GM23338 (cell line): ENCODE data around the gene MSANTD1. TPM values are rescaled to one million over a fixed set of nuclear protein-coding genes. Genes with fewer than 3 reads are reported as not detected.

Experiments used
- ATAC-seq: fragments of 200-7000 bp; cut with Tn5 transposase; 3 replicates; pipeline ENCODE4 v1.9.1; 2020
- DNase-seq: peaks from one replicate; pipeline ENCODE4 v3.0.0-alpha.2; 2015; ENCODE audit warnings: low spot score
- H2AFZ ChIP-seq: fragments of 200-600 bp; sonication (generic); 2 replicates; pipeline ENCODE4 v1.8.0; 2016; ENCODE audit warnings: antibody characterized with exemption, mild to moderate bottlenecking, moderate library complexity
- H3F3A ChIP-seq: fragments of 200-600 bp; sonication (generic); replicated peaks from 2 replicates; pipeline ENCODE4 v1.8.0; 2017; ENCODE audit warnings: antibody characterized with exemption, mixed run types, low read depth
- H3K27ac ChIP-seq: fragments of 200-600 bp; sonication (generic); 2 replicates; pipeline ENCODE4 v1.6.1; 2016; ENCODE audit warnings: low read depth
- H3K27me3 ChIP-seq: fragments of 200-600 bp; sonication (generic); 2 replicates; pipeline ENCODE4 v1.8.0; 2016; ENCODE audit warnings: mild to moderate bottlenecking, mixed run types, moderate library complexity; ENCODE audit not compliant: insufficient read depth
- H3K36me3 ChIP-seq: fragments of 200-600 bp; sonication (generic); 2 replicates; pipeline ENCODE4 v1.8.0; 2016; ENCODE audit warnings: mild to moderate bottlenecking; ENCODE audit not compliant: insufficient read depth
- H3K4me1 ChIP-seq: fragments of 200-600 bp; sonication (generic); 2 replicates; pipeline ENCODE4 v1.8.0; 2016; ENCODE audit warnings: mild to moderate bottlenecking, moderate library complexity; ENCODE audit not compliant: insufficient read depth
- H3K4me2 ChIP-seq: fragments of 200-600 bp; sonication (generic); 2 replicates; pipeline ENCODE4 v1.7.1; 2017; ENCODE audit warnings: mixed run types
- H3K4me3 ChIP-seq: fragments of 200-600 bp; sonication (generic); 2 replicates; pipeline ENCODE4 v1.6.1; 2016; ENCODE audit warnings: mixed run types
- H3K79me2 ChIP-seq: fragments of 200-600 bp; sonication (generic); replicated peaks from 2 replicates; pipeline ENCODE4 v1.8.0; 2017; ENCODE audit warnings: mild to moderate bottlenecking; ENCODE audit not compliant: insufficient read depth
- H3K9me2 ChIP-seq: fragments of 200-600 bp; sonication (generic); 2 replicates; pipeline ENCODE4 v1.8.0; 2017; ENCODE audit not compliant: insufficient read depth
- H4K20me1 ChIP-seq: fragments of 200-600 bp; sonication (generic); replicated peaks from 2 replicates; pipeline ENCODE4 v1.8.0; 2017; ENCODE audit warnings: mild to moderate bottlenecking; ENCODE audit not compliant: insufficient read depth
- H3K27ac Mint-ChIP-seq: 2 replicates; pipeline ENCODE4 v1.8.0; 2020; ENCODE audit warnings: inconsistent platforms, mild to moderate bottlenecking, moderate library complexity, mixed read lengths
- H3K27me3 Mint-ChIP-seq: 3 replicates; pipeline ENCODE4 v1.8.0; 2022; ENCODE audit warnings: low read depth, mild to moderate bottlenecking, moderate library complexity, mixed read lengths, inconsistent platforms; ENCODE audit not compliant: insufficient read depth, poor library complexity
- H3K36me3 Mint-ChIP-seq: 3 replicates; pipeline ENCODE4 v1.8.0; 2021; ENCODE audit warnings: low read depth, mild to moderate bottlenecking, inconsistent platforms, moderate library complexity, mixed read lengths
- H3K4me1 Mint-ChIP-seq: 3 replicates; pipeline ENCODE4 v1.8.0; 2020; ENCODE audit warnings: mild to moderate bottlenecking, inconsistent platforms, mixed read lengths
- H3K4me3 Mint-ChIP-seq: 3 replicates; pipeline ENCODE4 v1.8.0; 2021; ENCODE audit warnings: moderate library complexity, mild to moderate bottlenecking, inconsistent platforms, mixed read lengths
- H3K9me3 Mint-ChIP-seq: 3 replicates; pipeline ENCODE4 v1.8.0; 2020; ENCODE audit warnings: moderate library complexity, mild to moderate bottlenecking, inconsistent platforms, mixed read lengths
- CREB1 ChIP-seq: fragments of 250-450 bp; sonication (Bioruptor Pico); IDR thresholded peaks from 2 replicates; pipeline ENCODE4 v1.5.0; 2020; ENCODE audit warnings: low read depth, mild to moderate bottlenecking, moderate library complexity
- EZH2 ChIP-seq: fragments of 200-600 bp; sonication (generic); IDR thresholded peaks from one replicate; pipeline ENCODE4 v1.8.0; 2017; ENCODE audit warnings: antibody characterized with exemption, mild to moderate bottlenecking, low read depth; ENCODE audit not compliant: unreplicated experiment
- EZH2phosphoT487 ChIP-seq: fragments of 200-600 bp; sonication (generic); IDR thresholded peaks from one replicate; pipeline ENCODE4 v1.8.1; 2018; ENCODE audit warnings: antibody characterized with exemption; ENCODE audit not compliant: unreplicated experiment
- JUNB ChIP-seq: IDR thresholded peaks from one replicate; pipeline ENCODE4 v1.6.1; 2016; ENCODE audit warnings: antibody characterized with exemption; ENCODE audit not compliant: unreplicated experiment
- NANOG ChIP-seq: IDR thresholded peaks from 2 replicates; pipeline ENCODE4 v1.6.1; 2016; ENCODE audit warnings: antibody characterized with exemption, borderline replicate concordance
- POLR2AphosphoS5 ChIP-seq: IDR thresholded peaks from 2 replicates; pipeline ENCODE4 v1.6.1; 2016; ENCODE audit warnings: antibody characterized with exemption, low read depth
- STAT1 ChIP-seq: IDR thresholded peaks from one replicate; pipeline ENCODE4 v1.6.1; 2016; ENCODE audit warnings: antibody characterized with exemption; ENCODE audit not compliant: unreplicated experiment
- ZNF114 ChIP-seq: fragments of 250-450 bp; sonication (Bioruptor Pico); IDR thresholded peaks from 2 replicates; pipeline ENCODE4 v1.5.0; 2020; ENCODE audit warnings: mild to moderate bottlenecking, moderate library complexity
- ZNF331 ChIP-seq: fragments of 250-450 bp; sonication (Bioruptor Pico); IDR thresholded peaks from 2 replicates; pipeline ENCODE4 v1.5.0; 2020; ENCODE audit warnings: low read depth, mild to moderate bottlenecking, moderate library complexity
- polyA plus RNA-seq: library from polyadenylated mRNA; unstranded; fragments of >200 nt; fragmentation: Nextera tagmentation; extraction: Ambion mirVana; gene quantifications from 2 replicates; pipeline ENCODE4 v1.2.1, GENCODE V29; 2016
- total RNA-seq: library from RNA; depleted of rRNA; stranded (reverse); fragments of >200 nt; shearing (Covaris generic); gene quantifications from 2 replicates; pipeline ENCODE4 v1.2.3, GENCODE V29; 2014
- TF ChIP-seq, protein P1 (sequence below): IDR thresholded peaks from one replicate; pipeline ENCODE4 v1.6.1; 2018; ENCODE audit warnings: antibody characterized with exemption; ENCODE audit not compliant: unreplicated experiment
- TF ChIP-seq, protein P2 (sequence below), 2 experiments: fragments of 200-600 bp in 1 of 2; sonication (generic) in 1 of 2; conservative IDR thresholded peaks; 2 replicates each; pipeline versions ENCODE4 v1.5.1 to v1.6.1; 2016 to 2017; ENCODE audit warnings: antibody characterized with exemption in 2 of 2, low read depth in 2 of 2, mild to moderate bottlenecking in 2 of 2, moderate library complexity in 1 of 2
- TF ChIP-seq, protein P3 (sequence below): IDR thresholded peaks from 2 replicates; pipeline ENCODE4 v1.6.1; 2016; ENCODE audit warnings: antibody characterized with exemption

Gene MSANTD1
- total and polyA plus RNA-seq, 2 experiments from 2014 or later = 0.29 to 1.0 TPM

DNA sequence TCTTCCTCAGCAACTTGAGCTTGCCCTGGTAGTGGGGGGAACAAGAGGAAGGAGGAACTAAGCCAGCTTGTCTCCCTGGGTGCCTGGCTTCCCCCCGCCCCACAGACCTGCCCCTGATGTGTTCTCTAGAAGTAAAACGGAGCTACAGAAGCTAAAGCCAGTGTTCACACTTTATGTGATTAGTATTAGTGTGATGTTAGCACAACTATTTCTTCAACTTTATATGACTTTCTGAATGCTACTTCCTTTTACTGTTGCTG lies 54.5 kb downstream of the MSANTD1 start (continued):
- no peak for TF ChIP-seq ZNF114
- no peak for TF ChIP-seq STAT1
- no peak for TF ChIP-seq EZH2phosphoT487
- no peak for TF ChIP-seq ZNF331 (CRISPR knock-in tag)
- no peak for TF ChIP-seq NANOG
- no peak for TF ChIP-seq EZH2
- no peak for TF ChIP-seq JUNB
- TF ChIP-seq, protein P1, sequence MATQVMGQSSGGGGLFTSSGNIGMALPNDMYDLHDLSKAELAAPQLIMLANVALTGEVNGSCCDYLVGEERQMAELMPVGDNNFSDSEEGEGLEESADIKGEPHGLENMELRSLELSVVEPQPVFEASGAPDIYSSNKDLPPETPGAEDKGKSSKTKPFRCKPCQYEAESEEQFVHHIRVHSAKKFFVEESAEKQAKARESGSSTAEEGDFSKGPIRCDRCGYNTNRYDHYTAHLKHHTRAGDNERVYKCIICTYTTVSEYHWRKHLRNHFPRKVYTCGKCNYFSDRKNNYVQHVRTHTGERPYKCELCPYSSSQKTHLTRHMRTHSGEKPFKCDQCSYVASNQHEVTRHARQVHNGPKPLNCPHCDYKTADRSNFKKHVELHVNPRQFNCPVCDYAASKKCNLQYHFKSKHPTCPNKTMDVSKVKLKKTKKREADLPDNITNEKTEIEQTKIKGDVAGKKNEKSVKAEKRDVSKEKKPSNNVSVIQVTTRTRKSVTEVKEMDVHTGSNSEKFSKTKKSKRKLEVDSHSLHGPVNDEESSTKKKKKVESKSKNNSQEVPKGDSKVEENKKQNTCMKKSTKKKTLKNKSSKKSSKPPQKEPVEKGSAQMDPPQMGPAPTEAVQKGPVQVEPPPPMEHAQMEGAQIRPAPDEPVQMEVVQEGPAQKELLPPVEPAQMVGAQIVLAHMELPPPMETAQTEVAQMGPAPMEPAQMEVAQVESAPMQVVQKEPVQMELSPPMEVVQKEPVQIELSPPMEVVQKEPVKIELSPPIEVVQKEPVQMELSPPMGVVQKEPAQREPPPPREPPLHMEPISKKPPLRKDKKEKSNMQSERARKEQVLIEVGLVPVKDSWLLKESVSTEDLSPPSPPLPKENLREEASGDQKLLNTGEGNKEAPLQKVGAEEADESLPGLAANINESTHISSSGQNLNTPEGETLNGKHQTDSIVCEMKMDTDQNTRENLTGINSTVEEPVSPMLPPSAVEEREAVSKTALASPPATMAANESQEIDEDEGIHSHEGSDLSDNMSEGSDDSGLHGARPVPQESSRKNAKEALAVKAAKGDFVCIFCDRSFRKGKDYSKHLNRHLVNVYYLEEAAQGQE = no peak
- TF ChIP-seq POLR2AphosphoS5 = no peak
- TF ChIP-seq, protein P2, sequence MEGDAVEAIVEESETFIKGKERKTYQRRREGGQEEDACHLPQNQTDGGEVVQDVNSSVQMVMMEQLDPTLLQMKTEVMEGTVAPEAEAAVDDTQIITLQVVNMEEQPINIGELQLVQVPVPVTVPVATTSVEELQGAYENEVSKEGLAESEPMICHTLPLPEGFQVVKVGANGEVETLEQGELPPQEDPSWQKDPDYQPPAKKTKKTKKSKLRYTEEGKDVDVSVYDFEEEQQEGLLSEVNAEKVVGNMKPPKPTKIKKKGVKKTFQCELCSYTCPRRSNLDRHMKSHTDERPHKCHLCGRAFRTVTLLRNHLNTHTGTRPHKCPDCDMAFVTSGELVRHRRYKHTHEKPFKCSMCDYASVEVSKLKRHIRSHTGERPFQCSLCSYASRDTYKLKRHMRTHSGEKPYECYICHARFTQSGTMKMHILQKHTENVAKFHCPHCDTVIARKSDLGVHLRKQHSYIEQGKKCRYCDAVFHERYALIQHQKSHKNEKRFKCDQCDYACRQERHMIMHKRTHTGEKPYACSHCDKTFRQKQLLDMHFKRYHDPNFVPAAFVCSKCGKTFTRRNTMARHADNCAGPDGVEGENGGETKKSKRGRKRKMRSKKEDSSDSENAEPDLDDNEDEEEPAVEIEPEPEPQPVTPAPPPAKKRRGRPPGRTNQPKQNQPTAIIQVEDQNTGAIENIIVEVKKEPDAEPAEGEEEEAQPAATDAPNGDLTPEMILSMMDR (conservative IDR thresholded peaks at IDR 0.05; ENCODE audit: low read depth in 2 of 2) = no peak

DNA sequence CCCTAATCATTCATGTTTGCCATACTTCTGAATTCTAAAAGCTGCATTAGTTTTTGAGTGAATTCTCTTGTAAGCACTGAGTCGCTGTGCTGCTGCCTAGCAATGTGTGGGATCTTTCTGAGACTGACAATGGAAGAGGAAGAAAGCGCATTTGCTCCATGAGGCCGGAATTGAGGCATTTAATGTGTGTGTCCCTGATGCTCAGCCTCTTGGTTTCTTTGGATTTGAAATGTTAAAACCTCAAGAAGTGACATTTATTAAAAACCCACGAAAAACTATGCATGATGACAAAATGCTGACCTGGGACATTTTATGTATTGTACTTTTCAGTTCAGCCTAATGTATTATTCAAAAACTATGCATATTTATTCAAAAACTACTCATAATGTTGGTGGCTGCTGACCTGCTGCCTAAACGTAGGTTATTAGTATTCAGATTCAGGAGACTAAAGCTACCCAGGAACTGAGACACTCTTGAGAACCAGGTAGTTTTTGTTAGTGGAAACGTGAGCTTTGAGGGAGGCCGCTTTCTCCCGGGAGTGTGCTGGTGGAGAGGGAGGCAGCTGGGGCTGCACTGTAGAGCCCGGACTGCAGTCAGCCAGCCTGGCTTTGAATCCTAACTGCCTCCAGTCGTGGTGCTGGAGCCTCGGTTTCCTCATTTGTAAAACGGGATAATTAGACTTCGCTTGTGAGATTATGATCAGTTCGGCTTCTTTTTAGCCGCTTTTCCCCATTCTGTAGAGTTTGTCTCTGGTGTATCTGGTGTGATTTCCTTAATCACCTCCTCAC lies 55.2 kb downstream of the MSANTD1 start:
- Histone ChIP-seq H3F3A (no peaks in the 10 kb centered on the region), H3K27me3 (no peaks in the 10 kb centered on the region), H3K4me2 (no peak overlapping the region), H3K27ac (no peak overlapping the region; the same call in 1 of the 2 replicates), H3K79me2 (peaks cover 30% of the 10 kb centered on the region), H3K4me3 (no peak overlapping the region), H3K9me2 (no peaks in the 10 kb centered on the region), H3K4me1 (peaks cover 6% of the 10 kb centered on the region; the same call in 1 of the 2 replicates), H4K20me1 (peaks cover 4% of the 10 kb centered on the region; the same call in 1 of the 2 replicates), H2AFZ (no peak overlapping the region), H3K36me3 (no peaks in the 10 kb centered on the region)
- H3K4me3 Mint-ChIP-seq = no peak overlapping the region
- no peaks in the 10 kb centered on the region for H3K36me3 Mint-ChIP-seq
- no peaks in the 10 kb centered on the region for H3K9me3 Mint-ChIP-seq
- ATAC-seq = peak; percentile 21
- peaks cover 49% of the 10 kb centered on the region for H3K4me1 Mint-ChIP-seq
- H3K27ac Mint-ChIP-seq = no peak overlapping the region
- no peak for DNase-seq
- H3K27me3 Mint-ChIP-seq = peaks cover 26% of the 10 kb centered on the region
- TF ChIP-seq, protein P3, sequence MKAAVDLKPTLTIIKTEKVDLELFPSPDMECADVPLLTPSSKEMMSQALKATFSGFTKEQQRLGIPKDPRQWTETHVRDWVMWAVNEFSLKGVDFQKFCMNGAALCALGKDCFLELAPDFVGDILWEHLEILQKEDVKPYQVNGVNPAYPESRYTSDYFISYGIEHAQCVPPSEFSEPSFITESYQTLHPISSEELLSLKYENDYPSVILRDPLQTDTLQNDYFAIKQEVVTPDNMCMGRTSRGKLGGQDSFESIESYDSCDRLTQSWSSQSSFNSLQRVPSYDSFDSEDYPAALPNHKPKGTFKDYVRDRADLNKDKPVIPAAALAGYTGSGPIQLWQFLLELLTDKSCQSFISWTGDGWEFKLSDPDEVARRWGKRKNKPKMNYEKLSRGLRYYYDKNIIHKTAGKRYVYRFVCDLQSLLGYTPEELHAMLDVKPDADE = no peak
- TF ChIP-seq, protein P1 = no peak
- TF ChIP-seq EZH2phosphoT487 (no peak), ZNF114 (no peak), ZNF331 (CRISPR knock-in tag) (no peak), CREB1 (CRISPR knock-in tag) (no peak), POLR2AphosphoS5 (no peak)
- TF ChIP-seq, protein P2 (conservative IDR thresholded peaks at IDR 0.05; ENCODE audit: low read depth in 2 of 2) = no peak
